Tibial nerve (tissue), 4 donors: ENCODE results near the gene NTSR1. TPM values are rescaled to one million over a fixed set of nuclear protein-coding genes. Genes with fewer than 3 reads are reported as not detected.

ENCODE experiments used
- DNase-seq, 2 donors: peaks; one replicate each; pipeline ENCODE4 v3.0.0-alpha.2; 2019; ENCODE audit warnings: low spot score in 2 of 2
- H3K27ac ChIP-seq, 4 donors: fragments of 200-600 bp; sonication (generic) in 3 of 4; one replicate each; pipeline ENCODE4 v1.5.1; 2017 to 2019; ENCODE audit warnings: mild to moderate bottlenecking in 1 of 4
- H3K27me3 ChIP-seq, 2 donors: fragments of 200-600 bp; sonication (generic) in 1 of 2; one replicate each; pipeline versions ENCODE4 v1.5.1 to v1.6.0; 2017 to 2019
- H3K36me3 ChIP-seq, 3 donors: fragments of 200-600 bp; sonication (generic); one replicate each; pipeline ENCODE4 v1.5.1; 2018 to 2019
- H3K4me1 ChIP-seq, 4 donors: fragments of 200-600 bp; sonication (generic) in 3 of 4; one replicate each; pipeline ENCODE4 v1.5.1; 2017 to 2019
- H3K4me3 ChIP-seq, 4 donors: fragments of 200-600 bp; sonication (generic) in 3 of 4; one replicate each; pipeline ENCODE4 v1.5.1; 2017 to 2019; ENCODE audit warnings: mild to moderate bottlenecking in 1 of 4, moderate library complexity in 1 of 4
- H3K9me3 ChIP-seq, 4 donors: fragments of 200-600 bp; sonication (generic) in 3 of 4; one replicate each; pipeline ENCODE4 v1.5.1; 2017 to 2019
- CTCF ChIP-seq, 5 experiments: fragments of 200-600 bp in 3 of 5; fragments of 450-650 bp in 2 of 5; sonication (generic) in 3 of 5; IDR thresholded peaks; one replicate each; pipeline ENCODE4 v1.5.1; 2016 to 2019; ENCODE audit warnings: antibody characterized with exemption in 5 of 5, mild to moderate bottlenecking in 3 of 5, moderate library complexity in 2 of 5
- EP300 ChIP-seq, 2 donors: sonication (generic); formaldehyde crosslinking; IDR thresholded peaks; one replicate each; pipeline ENCODE4 v1.6.1; 2017; ENCODE audit warnings: antibody characterized with exemption in 2 of 2, mild to moderate bottlenecking in 1 of 2
- POLR2A ChIP-seq, 2 donors: fragments of 450-650 bp; IDR thresholded peaks; one replicate each; pipeline ENCODE4 v1.6.1; 2017; ENCODE audit warnings: antibody characterized with exemption in 2 of 2, mild to moderate bottlenecking in 2 of 2, moderate library complexity in 2 of 2
- whole genome bisulfite sequencing, 2 donors: methylation state at CpG; one replicate each; pipeline ENCODE4 v1.1.5; 2018; 5-methylcytosine and 5-hydroxymethylcytosine counted together
- total RNA-seq, 4 donors: library from RNA; depleted of rRNA; stranded (reverse); fragments of >200 nt; gene quantifications; one replicate each; pipeline ENCODE4 v1.1.0, GENCODE V29; 2016

NTSR1 gene
- total RNA-seq, 4 donors from 2014 or later, result 0.30 TPM; not detected in 3

- WGBS, 2 donors, result 92 to 97% methylated on average over 8 to 10 of the region's 12 CpGs
- no peaks in the 10 kb centered on the region for H3K36me3 ChIP-seq
- H3K27ac ChIP-seq, result no peak overlapping the region
- H3K4me3 ChIP-seq, result no peak overlapping the region
- DNase-seq, result no peak
- H3K9me3 ChIP-seq, result no peaks in the 10 kb centered on the region
- H3K27me3 ChIP-seq, result peaks cover 0 to 25% of the 10 kb centered on the region in 2 donors
- H3K4me1 ChIP-seq, result peaks cover 0 to 26% (median 15%) of the 10 kb centered on the region in 4 donors
- TF ChIP-seq CTCF (IDR thresholded peaks at IDR 0.05), result no peak
- no peak for TF ChIP-seq POLR2A (IDR thresholded peaks at IDR 0.05)
- no peak for TF ChIP-seq EP300 (IDR thresholded peaks at IDR 0.05)
These were observed 43.4 kb upstream of the NTSR1 start for GRCh38 chr20:62665153-62665754.

- 60 to 71% methylated on average over 6 to 18 of the region's 33 CpGs for WGBS, 2 donors
- H3K4me1 ChIP-seq, result peaks cover 0 to 26% (median 15%) of the 10 kb centered on the region in 4 donors
These were observed 42.6 kb upstream of the NTSR1 start for GRCh38 chr20:62665826-62666735.

GRCh38 chr20:62666736-62667529, 41.7 kb upstream of the NTSR1 start:
- Histone ChIP-seq H3K27ac (peak overlapping the region in 2 of 4 donors; percentile 17 to 21), H3K4me1 (peaks cover 0 to 26% (median 15%) of the 10 kb centered on the region in 4 donors), H3K9me3 (no peaks in the 10 kb centered on the region), H3K4me3 (no peak overlapping the region), H3K27me3 (peaks cover 0 to 25% of the 10 kb centered on the region in 2 donors), H3K36me3 (no peaks in the 10 kb centered on the region)
- DNase-seq, result peak; percentile 59 to 73
- peak in 1 of 2 donors; percentile 51 for TF ChIP-seq EP300 (IDR thresholded peaks at IDR 0.05)
- TF ChIP-seq CTCF (IDR thresholded peaks at IDR 0.05), result no peak
- WGBS, 2 donors, result 13 to 24% methylated on average over 24 to 25 of the region's 27 CpGs

More at GRCh38 chr20:62665826-62666735, 42.6 kb upstream of the NTSR1 start:
- Histone ChIP-seq H3K27ac (peak overlapping the region in 2 of 4 donors; percentile 17 to 21), H3K4me3 (no peak overlapping the region), H3K9me3 (no peaks in the 10 kb centered on the region), H3K27me3 (peaks cover 0 to 25% of the 10 kb centered on the region in 2 donors), H3K36me3 (no peaks in the 10 kb centered on the region)
- DNase-seq, result no peak
- TF ChIP-seq POLR2A (IDR thresholded peaks at IDR 0.05), result no peak

GRCh38 chr20:62667530-62668440, 40.9 kb upstream of the NTSR1 start:
- 48 to 58% methylated on average over 18 to 30 of the region's 30 CpGs for WGBS, 2 donors

GRCh38 chr20:62668441-62669027, 40.1 kb upstream of the NTSR1 start:
- H3K4me1 ChIP-seq, result peaks cover 0 to 26% (median 15%) of the 10 kb centered on the region in 4 donors
- DNase-seq, result peak in 1 of 2 donors; percentile 77
- TF ChIP-seq EP300 (IDR thresholded peaks at IDR 0.05) (peak in 1 of 2 donors; percentile 31), CTCF (IDR thresholded peaks at IDR 0.05) (peak; percentile 70 to 91 (median 79)), POLR2A (IDR thresholded peaks at IDR 0.05) (no peak)
- H3K27ac ChIP-seq, result no peak overlapping the region
- peaks cover 0 to 25% of the 10 kb centered on the region in 2 donors for H3K27me3 ChIP-seq
- 57 to 62% methylated on average over 11 to 12 of the region's 13 CpGs for WGBS, 2 donors
- no peaks in the 10 kb centered on the region for H3K9me3 ChIP-seq
- H3K36me3 ChIP-seq, result no peaks in the 10 kb centered on the region
- no peak overlapping the region for H3K4me3 ChIP-seq

More at GRCh38 chr20:62667530-62668440, 40.9 kb upstream of the NTSR1 start:
- Histone ChIP-seq H3K4me1 (peaks cover 0 to 26% (median 15%) of the 10 kb centered on the region in 4 donors), H3K27me3 (peaks cover 0 to 25% of the 10 kb centered on the region in 2 donors), H3K9me3 (no peaks in the 10 kb centered on the region), H3K27ac (no peak overlapping the region), H3K4me3 (no peak overlapping the region), H3K36me3 (no peaks in the 10 kb centered on the region)
- TF ChIP-seq EP300 (IDR thresholded peaks at IDR 0.05) (no peak), POLR2A (IDR thresholded peaks at IDR 0.05) (no peak)
- DNase-seq, result no peak
